ENCODE results near the gene CSF2. TPM values are rescaled to one million over a fixed set of nuclear protein-coding genes. Genes with fewer than 3 reads are reported as not detected.

The CSF2 gene
- total RNA-seq, 1 donor from 2014 or later = not detected

DNA sequence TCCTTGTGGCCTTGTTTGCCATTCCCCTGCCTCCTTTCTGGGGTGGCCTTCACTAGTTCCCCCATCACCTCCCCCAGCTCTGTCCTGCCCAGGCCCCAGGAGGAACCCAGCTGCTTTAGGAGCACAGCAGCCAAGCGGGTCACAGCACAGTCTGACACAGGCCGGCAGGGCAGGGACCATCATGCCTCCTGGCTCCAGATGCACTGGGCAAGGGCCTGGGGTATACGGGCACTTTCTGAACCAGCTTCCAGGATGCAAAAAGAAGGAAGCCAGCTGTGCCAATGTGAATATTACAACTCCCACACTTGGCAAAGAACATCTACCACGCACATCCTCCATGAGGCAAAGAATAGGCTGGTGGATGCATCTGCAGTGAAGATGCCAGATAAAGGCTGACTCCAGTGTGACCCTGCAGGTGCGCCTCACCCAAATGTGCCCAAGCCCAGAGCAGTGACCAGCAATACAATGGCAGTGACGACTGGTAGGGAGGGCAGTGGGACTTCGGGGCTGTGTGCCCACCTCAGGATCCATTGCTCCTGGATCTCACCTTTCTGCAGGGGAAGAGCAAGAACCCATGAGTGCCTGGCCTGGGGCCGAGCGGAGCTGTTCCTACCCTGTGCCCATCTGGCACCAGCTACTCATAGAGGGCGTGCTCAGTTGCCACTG lies 19.4 kb upstream of the CSF2 start:
- H3K36me3 Mint-ChIP-seq (ENCODE audit: unreplicated experiment) = no peaks in the 10 kb centered on the region
- H3K27me3 Mint-ChIP-seq (ENCODE audit: unreplicated experiment) = peaks cover 11% of the 10 kb centered on the region
- H3K9me3 Mint-ChIP-seq (ENCODE audit: unreplicated experiment) = no peaks in the 10 kb centered on the region
- TF ChIP-seq, protein P1, sequence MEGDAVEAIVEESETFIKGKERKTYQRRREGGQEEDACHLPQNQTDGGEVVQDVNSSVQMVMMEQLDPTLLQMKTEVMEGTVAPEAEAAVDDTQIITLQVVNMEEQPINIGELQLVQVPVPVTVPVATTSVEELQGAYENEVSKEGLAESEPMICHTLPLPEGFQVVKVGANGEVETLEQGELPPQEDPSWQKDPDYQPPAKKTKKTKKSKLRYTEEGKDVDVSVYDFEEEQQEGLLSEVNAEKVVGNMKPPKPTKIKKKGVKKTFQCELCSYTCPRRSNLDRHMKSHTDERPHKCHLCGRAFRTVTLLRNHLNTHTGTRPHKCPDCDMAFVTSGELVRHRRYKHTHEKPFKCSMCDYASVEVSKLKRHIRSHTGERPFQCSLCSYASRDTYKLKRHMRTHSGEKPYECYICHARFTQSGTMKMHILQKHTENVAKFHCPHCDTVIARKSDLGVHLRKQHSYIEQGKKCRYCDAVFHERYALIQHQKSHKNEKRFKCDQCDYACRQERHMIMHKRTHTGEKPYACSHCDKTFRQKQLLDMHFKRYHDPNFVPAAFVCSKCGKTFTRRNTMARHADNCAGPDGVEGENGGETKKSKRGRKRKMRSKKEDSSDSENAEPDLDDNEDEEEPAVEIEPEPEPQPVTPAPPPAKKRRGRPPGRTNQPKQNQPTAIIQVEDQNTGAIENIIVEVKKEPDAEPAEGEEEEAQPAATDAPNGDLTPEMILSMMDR (IDR thresholded peaks at IDR 0.05; ENCODE audit: partially characterized antibody, unreplicated experiment) = no peak
- H3K27ac Mint-ChIP-seq (ENCODE audit: unreplicated experiment) = no peak overlapping the region
- peaks cover 12% of the 10 kb centered on the region for H3K4me1 Mint-ChIP-seq (ENCODE audit: low read depth, unreplicated experiment)
- DNase-seq = no peak
- H3K4me3 Mint-ChIP-seq (ENCODE audit: unreplicated experiment) = no peak overlapping the region

DNA sequence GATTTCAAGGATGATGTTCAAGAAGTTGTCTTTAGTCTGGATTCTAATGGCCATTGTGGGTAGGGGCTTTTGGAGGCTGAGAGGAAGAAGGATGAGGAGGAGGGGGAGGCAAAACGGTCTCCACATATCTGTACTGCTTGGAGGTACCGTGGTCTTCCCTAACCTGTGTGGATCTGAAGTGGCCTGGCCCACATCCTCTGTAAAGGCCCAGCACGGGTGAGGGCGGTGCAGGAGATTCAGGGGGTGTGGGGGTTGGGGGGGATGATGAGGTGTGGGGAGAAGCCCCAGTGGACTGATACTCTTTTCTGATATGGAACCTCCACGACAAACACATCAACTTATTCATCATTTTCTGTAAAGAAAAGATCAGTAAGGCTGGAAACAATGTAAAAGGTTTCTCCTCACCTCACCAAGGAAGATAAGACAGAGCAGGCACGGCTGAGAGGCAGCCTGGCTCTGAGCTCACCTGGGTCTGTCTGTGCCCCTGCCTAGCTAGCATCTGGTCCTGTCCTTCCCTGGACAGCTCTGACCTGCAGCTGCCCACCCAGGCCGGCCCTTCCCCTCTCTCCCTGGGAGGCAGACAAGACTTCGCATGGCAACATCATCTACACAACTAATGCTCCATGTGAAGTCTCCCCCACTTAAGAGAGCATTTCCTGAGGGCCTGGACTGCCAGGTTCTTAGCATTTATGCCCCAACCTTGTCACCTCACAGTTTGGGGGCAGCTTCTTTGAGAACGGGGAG lies 18.7 kb upstream of the CSF2 start:
- H3K36me3 Mint-ChIP-seq (ENCODE audit: unreplicated experiment) = no peaks in the 10 kb centered on the region
- peaks cover 12% of the 10 kb centered on the region for H3K4me1 Mint-ChIP-seq (ENCODE audit: low read depth, unreplicated experiment)
- H3K27me3 Mint-ChIP-seq (ENCODE audit: unreplicated experiment) = peaks cover 11% of the 10 kb centered on the region
- TF ChIP-seq, protein P1 (IDR thresholded peaks at IDR 0.05; ENCODE audit: partially characterized antibody, unreplicated experiment) = no peak
- DNase-seq = peak; percentile 6
- no peaks in the 10 kb centered on the region for H3K9me3 Mint-ChIP-seq (ENCODE audit: unreplicated experiment)
- no peak overlapping the region for H3K4me3 Mint-ChIP-seq (ENCODE audit: unreplicated experiment)
- no peak overlapping the region for H3K27ac Mint-ChIP-seq (ENCODE audit: unreplicated experiment)

DNA sequence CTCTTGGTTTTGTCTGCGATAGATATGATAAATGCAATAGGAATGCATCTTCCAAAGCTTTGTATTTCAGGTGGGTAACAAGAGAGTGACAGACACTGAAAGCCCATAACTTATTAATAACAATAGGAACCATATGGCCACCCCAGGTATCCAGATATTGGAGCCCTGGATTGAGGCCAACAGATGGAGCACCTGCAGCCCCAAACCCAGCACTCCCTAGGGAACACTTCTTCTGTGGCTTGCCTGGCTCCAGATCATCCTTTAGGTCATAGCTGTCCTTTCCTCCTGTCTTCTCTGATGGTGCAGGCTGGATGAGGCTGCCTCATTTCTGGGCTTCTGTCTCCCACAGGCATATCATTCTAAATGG lies 18.2 kb upstream of the CSF2 start:
- H3K27ac Mint-ChIP-seq (ENCODE audit: unreplicated experiment) = no peak overlapping the region
- peaks cover 12% of the 10 kb centered on the region for H3K4me1 Mint-ChIP-seq (ENCODE audit: low read depth, unreplicated experiment)
- TF ChIP-seq, protein P1 (IDR thresholded peaks at IDR 0.05; ENCODE audit: partially characterized antibody, unreplicated experiment) = no peak
- no peaks in the 10 kb centered on the region for H3K36me3 Mint-ChIP-seq (ENCODE audit: unreplicated experiment)
- no peak for DNase-seq
- H3K4me3 Mint-ChIP-seq (ENCODE audit: unreplicated experiment) = no peak overlapping the region
- H3K27me3 Mint-ChIP-seq (ENCODE audit: unreplicated experiment) = peaks cover 12% of the 10 kb centered on the region
- peaks cover 1% of the 10 kb centered on the region for H3K9me3 Mint-ChIP-seq (ENCODE audit: unreplicated experiment)

DNA sequence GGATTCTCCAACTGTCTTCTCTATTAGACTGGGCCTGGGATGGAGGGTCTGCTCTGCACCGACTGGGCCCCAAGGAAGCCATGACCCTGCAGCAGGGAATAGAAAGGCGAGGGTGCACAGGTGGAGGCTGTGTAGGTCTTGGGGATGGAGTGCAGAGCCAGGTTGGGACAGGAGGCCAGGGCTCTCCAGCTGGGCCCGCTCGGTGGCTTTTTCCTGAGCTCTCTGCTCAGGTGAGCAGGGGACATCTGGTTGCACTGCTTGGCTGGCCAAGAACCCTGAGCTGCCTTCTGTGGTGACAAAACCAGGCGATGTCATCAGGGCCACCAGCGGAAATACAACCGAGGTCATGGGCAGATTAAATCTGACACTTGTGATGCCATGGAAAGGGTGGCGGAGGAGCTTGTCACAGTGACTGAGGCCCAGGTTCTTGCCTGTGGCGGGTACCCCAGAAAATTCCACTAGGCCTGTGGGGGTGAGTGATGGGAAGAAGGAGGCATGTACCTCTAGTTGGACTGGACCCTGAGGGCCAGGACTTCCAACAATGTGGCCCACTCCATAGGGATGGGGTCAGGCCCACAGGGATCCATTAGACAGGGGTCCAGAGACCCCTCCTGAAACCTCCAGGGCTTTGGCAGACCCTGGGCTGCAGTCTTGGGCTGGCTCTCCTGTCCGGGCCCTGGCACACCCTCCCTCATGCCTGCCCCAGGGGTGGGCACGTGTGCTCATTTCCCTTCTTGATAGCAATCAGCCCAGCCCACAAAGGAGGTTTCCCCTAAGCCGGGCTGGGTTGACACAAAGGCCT lies 17.6 kb upstream of the CSF2 start:
- Mint-ChIP-seq H3K27ac (ENCODE audit: unreplicated experiment) (no peak overlapping the region), H3K4me3 (ENCODE audit: unreplicated experiment) (no peak overlapping the region), H3K9me3 (ENCODE audit: unreplicated experiment) (peaks cover 1% of the 10 kb centered on the region), H3K27me3 (ENCODE audit: unreplicated experiment) (peaks cover 9% of the 10 kb centered on the region), H3K4me1 (ENCODE audit: low read depth, unreplicated experiment) (peaks cover 7% of the 10 kb centered on the region), H3K36me3 (ENCODE audit: unreplicated experiment) (no peaks in the 10 kb centered on the region)
- DNase-seq = peak; percentile 2
- TF ChIP-seq, protein P1 (IDR thresholded peaks at IDR 0.05; ENCODE audit: partially characterized antibody, unreplicated experiment) = no peak

All from glutamatergic neuron (in vitro differentiated cells).